HepG2 (cell line): ENCODE measurements around the gene E2F1. TPM values are rescaled to one million over a fixed set of nuclear protein-coding genes. Genes with fewer than 3 reads are reported as not detected.

Source experiments
- AHDC1 ChIP-seq: sonication (generic); formaldehyde crosslinking; IDR thresholded peaks from 2 replicates; pipeline ENCODE4 v1.5.1; 2020; ENCODE audit warnings: mild to moderate bottlenecking, missing genetic modification reagents, borderline replicate concordance
- CTCF ChIP-seq: sonication (generic); formaldehyde crosslinking; IDR thresholded peaks from 2 replicates; pipeline ENCODE4 v1.5.0; 2020; ENCODE audit warnings: mild to moderate bottlenecking, missing genetic modification reagents, moderate library complexity
- GATAD2A ChIP-seq: IDR thresholded peaks from 2 replicates; pipeline ENCODE4 v1.6.1; 2016
- HDAC6 ChIP-seq: fragments of 200-600 bp; sonication (generic); IDR thresholded peaks from 2 replicates; pipeline ENCODE4 v1.7.0; 2017; ENCODE audit warnings: mild to moderate bottlenecking, antibody characterized with exemption, low read length, low read depth
- HNF1B ChIP-seq: sonication (generic); formaldehyde crosslinking; IDR thresholded peaks from 2 replicates; pipeline ENCODE4 v1.5.1; 2020; ENCODE audit warnings: mild to moderate bottlenecking, moderate library complexity, missing genetic modification reagents
- HNF4G ChIP-seq, 2 experiments: sonication (generic) in 1 of 2; formaldehyde crosslinking in 1 of 2; IDR thresholded peaks; 2 replicates each; pipeline versions ENCODE4 v1.4.0 to v1.6.1; 2011 to 2020; ENCODE audit warnings: borderline replicate concordance in 2 of 2, low read depth in 2 of 2, mild to moderate bottlenecking in 2 of 2, low read length in 1 of 2, missing genetic modification reagents in 1 of 2, moderate library complexity in 1 of 2
- MAFK ChIP-seq, 2 experiments: IDR thresholded peaks in 1 of 2; conservative IDR thresholded peaks in 1 of 2; 2 replicates each; pipeline ENCODE4 v1.6.1; 2011; ENCODE audit warnings: improper control_type of control experiment in 2 of 2, low read length in 2 of 2
- SATB2 ChIP-seq: sonication (generic); formaldehyde crosslinking; IDR thresholded peaks from 2 replicates; pipeline ENCODE4 v1.5.0; 2020; ENCODE audit warnings: missing genetic modification reagents
- ZNF414 ChIP-seq: sonication (generic); formaldehyde crosslinking; IDR thresholded peaks from 2 replicates; pipeline ENCODE4 v1.5.0; 2020; ENCODE audit warnings: missing genetic modification reagents
- ZNF501 ChIP-seq: sonication (generic); formaldehyde crosslinking; IDR thresholded peaks from 2 replicates; pipeline ENCODE4 v1.5.1; 2020; ENCODE audit warnings: mild to moderate bottlenecking, moderate library complexity, missing genetic modification reagents
- ZNF609 ChIP-seq: sonication (generic); formaldehyde crosslinking; IDR thresholded peaks from 2 replicates; pipeline ENCODE4 v1.4.0; 2020; ENCODE audit warnings: mild to moderate bottlenecking, missing genetic modification reagents, borderline replicate concordance
- ZNF737 ChIP-seq: sonication (generic); formaldehyde crosslinking; IDR thresholded peaks from 2 replicates; pipeline ENCODE4 v1.5.0; 2020; ENCODE audit warnings: missing genetic modification reagents, mild to moderate bottlenecking, borderline replicate concordance
- polyA plus RNA-seq, 8 experiments: library from polyadenylated mRNA; depleted of rRNA in 3 of 8; stranded (reverse) in 7 of 8; unstranded in 1 of 8; fragments of >200 nt; fragmentation: Illumina TruSeq in 4 of 8; extraction: Trizol in 4 of 8; gene quantifications; 2 replicates each; pipeline versions ENCODE4 v1.2.1 to v1.2.3, GENCODE V29; 2011 to 2016; ENCODE audit warnings: low read depth in 4 of 8, missing spikeins in 1 of 8, mixed read lengths in 1 of 8; ENCODE audit not compliant: insufficient read depth in 1 of 8
- total RNA-seq, 5 experiments: library from RNA; depleted of rRNA; stranded (reverse); fragments of >200 nt; fragmentation: Illumina TruSeq; extraction: Trizol; gene quantifications; 2 replicates each; pipeline ENCODE4 v1.2.3, GENCODE V29; 2016; ENCODE audit warnings: low read depth in 1 of 5

The E2F1 gene
- total and polyA plus RNA-seq, 2 of the 13 experiments (the other 11 are each of a cell fraction or from before 2014, with no cell fraction given), result 25.5 to 39.4 TPM

GRCh38 chr20:33709398-33709797 is 23.2 kb upstream of the E2F1 start (continued):
- no peak for TF ChIP-seq CTCF
- TF ChIP-seq MAFK (conservative IDR thresholded peaks at IDR 0.05 in 1 of 2, IDR thresholded peaks at IDR 0.05 in 1 of 2; ENCODE audit: low read length in 2 of 2), result no peak
- no peak for TF ChIP-seq ZNF737
- TF ChIP-seq SATB2 (CRISPR knock-in tag), result no peak
- no peak for TF ChIP-seq ZNF501 (CRISPR knock-in tag)
- no peak for TF ChIP-seq HNF4G (IDR thresholded peaks at IDR 0.05; ENCODE audit: borderline replicate concordance, low read depth, low read length)
- no peak for TF ChIP-seq HNF4G (CRISPR knock-in tag; IDR thresholded peaks at IDR 0.05; ENCODE audit: borderline replicate concordance, low read depth)
- no peak for TF ChIP-seq ZNF609
- TF ChIP-seq HDAC6, result no peak
- peak; percentile 72; the same call in 1 of the 2 replicates for TF ChIP-seq AHDC1 (CRISPR knock-in tag)
- TF ChIP-seq GATAD2A, result peak; percentile 61
- no peak for TF ChIP-seq ZNF414
- TF ChIP-seq HNF1B (CRISPR knock-in tag), result no peak
